Muscle of arm (tissue), 12 donors: Measurements from ENCODE around the gene FJX1. TPM values are rescaled to one million over a fixed set of nuclear protein-coding genes. Genes with fewer than 3 reads are reported as not detected.
A peak's percentile ranks its signal among the peaks of the same experiment; 100 is the strongest.
"Not testable (repeated sequence)": the region's sequence is repeated elsewhere in the genome, so short reads cannot be mapped to it uniquely, and the experiment has no call there.

Experiments used
- DNase-seq: peaks from one replicate; pipeline ENCODE4 v3.0.0-alpha.2; 2013
- polyA plus RNA-seq, 12 donors: library from polyadenylated mRNA; unstranded; fragments of 120-200 nt; gene quantifications; one replicate each; pipeline ENCODE4 v1.2.1, GENCODE V29; 2013; ENCODE audit not compliant: insufficient read length in 12 of 12

The FJX1 gene
- polyA plus RNA-seq, 12 donors, result 4.1 to 11.2 (median 7.1) TPM; not detected in 1

DNA sequence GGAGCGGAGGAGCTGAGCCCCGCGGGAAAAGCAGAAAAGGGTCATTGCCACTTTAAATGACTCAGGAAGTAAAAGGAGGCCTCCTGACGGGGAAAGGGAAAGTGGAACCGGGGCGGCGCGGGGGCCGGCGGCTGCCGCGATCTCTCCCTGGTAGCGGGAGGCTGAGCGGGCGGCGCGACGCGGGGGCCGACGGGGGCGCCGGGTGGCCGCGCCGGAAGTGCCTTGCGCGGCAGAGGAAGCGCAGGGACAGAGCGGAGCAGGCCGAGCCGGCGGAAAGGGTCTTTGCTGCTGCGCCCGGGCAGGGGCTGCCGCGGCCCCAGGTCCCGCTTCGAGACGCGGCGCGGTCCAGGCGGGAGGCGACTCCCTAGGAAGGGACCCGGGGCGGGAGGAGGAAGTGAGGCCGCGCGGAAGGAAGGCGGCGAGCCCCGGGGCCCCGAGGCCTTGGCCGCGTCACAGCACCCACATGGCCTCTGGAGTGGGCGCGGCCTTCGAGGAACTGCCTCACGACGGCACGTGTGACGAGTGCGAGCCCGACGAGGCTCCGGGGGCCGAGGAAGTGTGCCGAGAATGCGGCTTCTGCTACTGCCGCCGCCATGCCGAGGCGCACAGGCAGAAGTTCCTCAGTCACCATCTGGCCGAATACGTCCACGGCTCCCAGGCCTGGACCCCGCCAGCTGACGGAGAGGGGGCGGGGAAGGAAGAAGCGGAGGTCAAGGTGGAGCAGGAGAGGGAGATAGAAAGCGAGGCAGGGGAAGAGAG is 44.6 kb downstream of the FJX1 start, which contains the start of gene TRIM44:
Gene TRIM44, plus strand, starts transcription at position 127 of the 759 bp plus-strand sequence. Its CDS starts 337 bp downstream, at position 464.
- peak; percentile 81 for DNase-seq

DNA sequence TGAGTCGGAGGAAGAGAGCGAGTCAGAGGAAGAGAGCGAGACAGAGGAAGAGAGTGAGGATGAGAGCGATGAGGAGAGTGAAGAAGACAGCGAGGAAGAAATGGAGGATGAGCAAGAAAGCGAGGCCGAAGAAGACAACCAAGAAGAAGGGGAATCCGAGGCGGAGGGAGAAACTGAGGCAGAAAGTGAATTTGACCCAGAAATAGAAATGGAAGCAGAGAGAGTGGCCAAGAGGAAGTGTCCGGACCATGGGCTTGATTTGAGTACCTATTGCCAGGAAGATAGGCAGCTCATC is 45.1 kb downstream of the FJX1 start:
- DNase-seq, result no peak

DNA sequence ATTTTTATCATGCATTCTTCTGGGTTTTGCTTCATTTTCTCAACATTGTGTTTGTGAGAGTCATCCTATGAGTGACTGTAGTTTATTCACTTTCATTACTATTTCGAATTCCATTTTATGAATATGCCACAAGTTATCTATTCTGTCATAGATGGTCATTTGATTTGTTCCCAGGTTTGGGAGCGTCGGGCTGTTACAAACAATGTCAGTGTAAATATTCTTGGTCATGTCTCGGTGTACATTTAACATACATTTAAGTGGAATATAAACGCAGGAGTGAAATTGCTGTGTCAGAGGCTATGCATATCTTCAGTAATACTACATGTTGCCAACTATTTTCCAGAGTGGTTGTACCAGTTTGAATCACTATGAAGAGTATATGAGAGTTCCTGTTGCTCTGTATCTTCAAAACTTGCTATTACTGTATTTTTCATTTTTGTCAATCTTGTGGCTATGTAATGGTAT is 46.7 kb downstream of the FJX1 start:
- DNase-seq, result no peak

DNA sequence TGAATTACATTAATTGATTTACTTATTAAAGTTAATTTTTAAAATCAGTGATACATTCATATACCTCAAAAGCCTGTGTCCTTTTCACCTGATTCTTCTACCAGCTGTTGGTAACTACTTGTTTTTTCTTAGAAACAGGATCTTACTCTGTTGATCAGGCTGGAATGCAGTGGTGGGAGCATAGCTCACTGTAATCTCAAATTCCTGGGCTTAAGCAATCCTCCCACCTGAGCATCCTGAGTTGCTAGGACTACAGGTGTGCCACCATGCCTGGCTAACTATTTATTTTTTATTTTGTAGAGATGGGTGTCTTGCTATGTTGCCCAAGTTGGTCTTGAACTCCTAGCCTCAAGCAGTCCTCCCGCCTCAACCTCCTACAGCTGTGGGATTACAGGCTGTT is 49.0 kb downstream of the FJX1 start:
- DNase-seq, result no peak

DNA sequence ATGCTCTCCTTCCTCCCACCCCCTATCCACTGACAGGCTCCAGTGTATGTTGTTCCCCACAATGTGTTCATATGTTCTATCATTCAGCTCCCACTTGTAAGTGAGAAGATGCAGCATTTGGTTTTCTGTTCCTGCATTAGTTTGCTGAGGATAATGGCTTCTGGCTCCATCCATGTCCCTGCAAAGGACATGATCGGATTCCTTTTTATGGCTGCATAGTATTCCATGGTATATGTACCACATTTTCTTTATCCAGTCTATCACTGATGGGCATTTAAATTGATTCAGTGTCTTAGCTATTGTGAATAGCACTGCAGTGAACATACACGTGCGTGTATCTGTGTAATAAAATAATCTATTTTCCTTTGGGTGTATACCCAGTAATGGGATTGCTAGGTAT is 50.1 kb downstream of the FJX1 start:
- DNase-seq, result not testable (repeated sequence)

Other genes starting within 250 kb of the FJX1 start
- gene SLC1A2, start 198.9 kb upstream of the FJX1 start, polyA plus RNA-seq, result 1 to 10 TPM in 4 of 12 donors, under 1 TPM in 6, not detected in 2; 0.49 to 2.1 (median 0.82) TPM
- 10 to 100 TPM in 11 of 12 donors, not detected in 1; 10.6 to 35.4 (median 14.7) TPM for gene PAMR1, start 92.8 kb upstream of the FJX1 start, polyA plus RNA-seq
- 10 to 100 TPM; 38.8 to 53.2 (median 49.3) TPM for gene TRIM44, start 44.3 kb downstream of the FJX1 start, polyA plus RNA-seq